Activated CD4-positive, alpha-beta memory T cell treated with anti-CD3 and anti-CD28 coated beads, Interleukin-2, amount 10 ng/mL, durations not matched to agents 7 days and 5 days (primary cell): ENCODE results near the gene PLEKHB2. TPM values are rescaled to one million over a fixed set of nuclear protein-coding genes. Genes with fewer than 3 reads are reported as not detected.
"Not testable (repeated sequence)": the region's sequence is repeated elsewhere in the genome, so short reads cannot be mapped to it uniquely, and the experiment has no call there.

Experiments used
- CTCF ChIA-PET: fragments of 350-600 bp; sonication (Branson Sonifier 250); formaldehyde crosslinking; loops from one replicate; lab custom pipeline; 2021; ENCODE audit warnings: antibody characterized with exemption, inconsistent platforms; lab: Charles Lee
- POLR2A ChIA-PET: fragments of 350-600 bp; sonication (Branson Sonifier 250); formaldehyde crosslinking; loops from one replicate; lab custom pipeline; 2021; ENCODE audit warnings: antibody characterized with exemption; lab: Charles Lee
- DNase-seq: peaks from one replicate; pipeline ENCODE4 v3.0.0-alpha.2; 2020
- H3K27ac Mint-ChIP-seq: one replicate; pipeline ENCODE4 v1.8.0; 2021; ENCODE audit warnings: mild to moderate bottlenecking, mixed read lengths
- H3K27me3 Mint-ChIP-seq: one replicate; pipeline ENCODE4 v1.8.0; 2021; ENCODE audit warnings: mixed read lengths
- H3K36me3 Mint-ChIP-seq: one replicate; pipeline ENCODE4 v1.8.0; 2021; ENCODE audit warnings: low read depth, mixed read lengths
- H3K4me1 Mint-ChIP-seq: one replicate; pipeline ENCODE4 v1.8.0; 2021; ENCODE audit warnings: mixed read lengths
- H3K4me3 Mint-ChIP-seq: one replicate; pipeline ENCODE4 v1.8.0; 2021; ENCODE audit warnings: mild to moderate bottlenecking, mixed read lengths
- H3K9me3 Mint-ChIP-seq: one replicate; pipeline ENCODE4 v1.8.0; 2021; ENCODE audit warnings: mixed read lengths
- total RNA-seq, 2 experiments: library from RNA; stranded (reverse); gene quantifications; one replicate each; pipeline ENCODE4 v1.2.3, GENCODE V29; 2021

The PLEKHB2 gene
- total RNA-seq, 2 experiments from 2014 or later = 72.0 to 73.0 TPM

DNA sequence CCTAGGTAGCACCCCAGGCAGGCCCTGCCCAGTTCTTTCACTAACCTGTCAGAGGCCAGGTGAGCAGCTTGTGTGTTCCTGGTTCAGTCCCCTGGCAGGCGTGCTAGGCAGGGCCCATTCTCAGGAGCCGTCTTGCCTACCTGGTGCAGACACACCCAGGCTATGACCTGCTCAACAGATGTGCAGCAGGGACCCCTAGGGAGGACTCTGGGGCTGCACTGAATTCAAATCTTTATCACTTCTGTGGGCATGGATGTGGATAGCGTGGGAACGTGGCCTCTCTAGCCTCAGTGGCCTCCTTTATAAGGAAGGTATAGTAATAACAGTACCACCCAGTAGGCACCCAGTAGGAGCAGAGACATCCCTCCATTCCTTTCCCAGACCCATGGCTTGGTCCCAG is 48.4 kb downstream of the PLEKHB2 start:
- Mint-ChIP-seq H3K27ac (no peak overlapping the region), H3K9me3 (no peaks in the 10 kb centered on the region), H3K4me1 (peaks cover 28% of the 10 kb centered on the region), H3K27me3 (no peaks in the 10 kb centered on the region), H3K36me3 (peaks cover 15% of the 10 kb centered on the region), H3K4me3 (no peak overlapping the region)
- ChIA-PET POLR2A (no interaction called here), CTCF (interaction anchor here (0.6 to 2.1 kb wide), 9 partner anchors 13 to 519 kb away, joined by 3 to 17 read pairs (median 3); no protein-coding TSS in a partner anchor)
- DNase-seq = no peak

DNA sequence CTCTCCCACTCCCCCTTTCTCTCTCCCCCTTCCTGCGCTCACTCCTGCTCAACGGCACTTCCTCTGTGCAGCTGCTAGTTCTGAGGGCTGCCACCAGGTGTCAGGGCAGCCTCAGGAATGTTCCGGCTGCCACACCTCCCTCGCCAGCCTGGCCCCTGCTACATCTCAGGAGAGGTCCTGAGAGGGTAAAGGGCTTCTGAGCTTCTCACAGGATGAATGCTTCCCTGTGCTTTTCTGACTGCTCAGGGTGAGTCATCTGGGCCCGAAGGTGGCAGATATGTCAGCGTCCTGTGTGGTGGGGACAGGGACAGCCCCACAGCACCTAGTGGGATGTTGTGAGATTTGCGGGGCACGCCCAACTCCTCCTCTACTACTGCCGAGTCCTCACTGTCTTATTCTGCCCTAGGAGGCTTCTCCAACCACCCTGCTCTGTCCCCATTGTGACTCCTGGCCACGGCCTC is 49.0 kb downstream of the PLEKHB2 start:
- ChIA-PET CTCF (interaction anchor here (0.6 to 2.1 kb wide), 13 partner anchors 12 to 598 kb away, joined by 3 to 17 read pairs (median 3); no protein-coding TSS in a partner anchor), POLR2A (no interaction called here)
- H3K27me3 Mint-ChIP-seq = peaks cover 2% of the 10 kb centered on the region
- peak overlapping the region; percentile 50 for H3K27ac Mint-ChIP-seq
- H3K4me1 Mint-ChIP-seq = peaks cover 28% of the 10 kb centered on the region
- no peaks in the 10 kb centered on the region for H3K9me3 Mint-ChIP-seq
- H3K4me3 Mint-ChIP-seq = no peak overlapping the region
- peaks cover 9% of the 10 kb centered on the region for H3K36me3 Mint-ChIP-seq
- peak; percentile 75 for DNase-seq

DNA sequence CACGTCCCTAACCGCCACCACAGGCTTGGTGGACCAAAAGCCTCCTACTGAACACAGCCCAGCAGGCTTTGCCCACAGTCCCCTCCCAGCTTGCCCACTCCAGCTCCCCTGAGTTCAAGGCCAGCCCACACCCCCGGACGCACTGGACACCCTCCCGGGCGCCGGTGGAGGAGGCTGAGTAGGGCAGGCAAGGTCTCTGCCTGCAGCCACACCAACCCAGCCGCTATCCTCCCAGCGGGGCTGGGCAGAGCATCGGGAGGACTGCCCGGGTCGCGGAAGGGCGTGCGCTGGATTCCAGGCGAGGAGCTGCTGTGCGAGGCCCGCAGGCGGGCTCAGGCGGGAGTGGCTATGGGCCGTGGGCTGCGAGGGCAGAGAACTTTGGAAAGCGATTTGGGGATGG is 49.5 kb downstream of the PLEKHB2 start:
- Mint-ChIP-seq H3K36me3 (peaks cover 6% of the 10 kb centered on the region), H3K4me3 (no peak overlapping the region), H3K27ac (no peak overlapping the region), H3K4me1 (peaks cover 28% of the 10 kb centered on the region), H3K9me3 (no peaks in the 10 kb centered on the region), H3K27me3 (peaks cover 4% of the 10 kb centered on the region)
- CTCF ChIA-PET = interaction anchor here (0.6 to 2.1 kb wide), 8 partner anchors 12 to 518 kb away, joined by 3 to 17 read pairs (median 4); no protein-coding TSS in a partner anchor
- DNase-seq = no peak
- POLR2A ChIA-PET = no interaction called here

DNA sequence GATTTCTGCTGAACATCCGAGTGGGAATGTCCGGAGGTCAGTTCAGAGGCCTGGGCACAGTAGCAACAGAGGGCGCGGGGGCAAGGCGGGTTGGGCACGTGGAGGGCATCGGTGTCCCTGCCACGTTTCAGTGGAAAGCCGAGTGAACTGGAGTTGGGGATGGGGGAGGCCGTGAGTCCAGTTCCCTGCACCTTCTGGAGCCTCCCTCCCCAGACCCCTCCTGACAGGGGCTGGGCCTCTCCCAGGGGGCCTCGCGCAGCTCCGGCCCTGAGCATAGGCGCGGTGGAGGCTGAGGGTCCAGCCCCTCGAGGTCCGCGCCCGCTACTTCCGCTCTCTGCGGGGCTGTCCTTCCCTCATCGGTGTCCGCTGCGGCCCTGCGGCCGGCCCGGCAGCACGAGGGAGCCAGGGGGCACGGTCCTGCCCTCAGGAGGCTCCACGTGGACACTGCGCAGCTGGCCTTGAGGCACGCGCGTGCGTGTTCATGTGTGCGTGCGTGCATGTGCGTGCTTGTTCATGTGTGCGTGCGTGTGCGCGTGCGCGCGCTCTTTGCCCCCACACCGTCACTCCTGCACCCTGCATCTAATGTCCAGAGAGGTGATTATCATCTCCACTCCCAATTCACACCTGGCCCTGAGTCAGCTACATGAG is 50.2 kb downstream of the PLEKHB2 start:
- POLR2A ChIA-PET = interaction anchor here (1.0 kb wide), 1 partner anchor 9 kb away, joined by 3 read pairs; no protein-coding TSS in a partner anchor
- CTCF ChIA-PET = no interaction called here
- Mint-ChIP-seq H3K9me3 (no peaks in the 10 kb centered on the region), H3K4me3 (no peak overlapping the region), H3K27ac (no peak overlapping the region), H3K27me3 (peaks cover 4% of the 10 kb centered on the region), H3K36me3 (peaks cover 6% of the 10 kb centered on the region), H3K4me1 (peaks cover 28% of the 10 kb centered on the region)
- no peak for DNase-seq

DNA sequence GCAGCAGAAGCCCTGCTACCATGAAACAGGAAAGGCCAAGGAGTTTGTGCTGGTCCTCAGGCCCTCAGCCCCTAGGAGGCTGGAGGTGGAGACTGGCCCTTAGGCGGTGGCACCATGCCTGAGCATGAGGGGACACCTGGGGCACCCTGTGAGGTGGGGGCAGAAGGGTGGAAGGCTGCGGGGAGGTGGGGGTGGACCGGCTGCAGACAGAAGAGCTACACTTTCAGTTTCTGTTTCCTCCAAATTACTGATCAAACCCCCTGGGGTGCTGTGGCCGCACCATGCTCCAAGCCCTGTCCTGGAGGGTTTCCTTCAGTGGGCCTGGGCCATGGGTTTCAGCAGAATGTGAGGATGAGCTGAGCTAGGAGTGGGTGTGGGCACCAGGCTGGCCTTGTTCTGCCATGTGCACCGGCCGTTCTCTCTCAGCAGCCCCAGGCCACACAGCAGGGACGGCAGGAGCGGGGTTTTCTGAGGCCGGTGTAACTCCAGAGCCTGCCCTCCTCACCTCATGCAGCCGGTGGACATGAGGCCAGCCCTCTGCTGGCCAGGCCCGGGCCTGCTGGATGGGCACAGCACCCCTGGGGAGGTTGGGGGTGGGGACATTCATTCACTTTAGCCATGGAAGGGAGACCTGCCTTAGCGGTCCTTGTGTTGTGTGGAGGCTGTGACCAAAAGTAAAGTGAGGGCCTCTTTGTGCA is 51.5 kb downstream of the PLEKHB2 start:
- ChIA-PET POLR2A (interaction anchor here (1.0 kb wide), 1 partner anchor 11 kb away, joined by 3 read pairs; no protein-coding TSS in a partner anchor), CTCF (interaction anchor here (1.3 kb wide), 1 partner anchor 516 kb away, joined by 6 read pairs; no protein-coding TSS in a partner anchor)
- Mint-ChIP-seq H3K4me3 (no peak overlapping the region), H3K4me1 (peaks cover 28% of the 10 kb centered on the region), H3K27ac (peak overlapping the region; percentile 61), H3K27me3 (peaks cover 4% of the 10 kb centered on the region), H3K36me3 (no peaks in the 10 kb centered on the region), H3K9me3 (no peaks in the 10 kb centered on the region)
- peak; percentile 28 for DNase-seq

DNA sequence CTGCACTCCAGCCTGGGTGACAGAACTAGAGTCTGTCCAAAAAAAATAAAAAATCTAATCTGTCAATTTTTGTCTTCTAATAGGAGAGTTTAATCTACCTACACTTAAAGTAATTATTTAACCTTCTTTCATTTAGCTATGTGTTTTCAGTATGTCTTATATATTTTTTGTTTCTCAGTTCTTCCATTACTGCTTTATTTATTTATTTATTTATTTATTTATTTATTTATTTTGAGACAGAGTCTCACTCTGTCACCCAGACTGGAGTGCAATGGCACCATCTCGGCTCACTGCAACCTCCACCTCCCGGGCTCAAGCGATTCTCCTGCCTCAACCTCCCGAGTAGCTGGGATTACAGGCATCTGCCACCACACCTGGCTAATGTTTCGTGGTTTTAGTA is 60.4 kb downstream of the PLEKHB2 start:
- CTCF ChIA-PET, H3K4me1 Mint-ChIP-seq, H3K36me3 Mint-ChIP-seq, H3K9me3 Mint-ChIP-seq, POLR2A ChIA-PET, DNase-seq, H3K27me3 Mint-ChIP-seq, H3K27ac Mint-ChIP-seq, H3K4me3 Mint-ChIP-seq: not testable (repeated sequence)

DNA sequence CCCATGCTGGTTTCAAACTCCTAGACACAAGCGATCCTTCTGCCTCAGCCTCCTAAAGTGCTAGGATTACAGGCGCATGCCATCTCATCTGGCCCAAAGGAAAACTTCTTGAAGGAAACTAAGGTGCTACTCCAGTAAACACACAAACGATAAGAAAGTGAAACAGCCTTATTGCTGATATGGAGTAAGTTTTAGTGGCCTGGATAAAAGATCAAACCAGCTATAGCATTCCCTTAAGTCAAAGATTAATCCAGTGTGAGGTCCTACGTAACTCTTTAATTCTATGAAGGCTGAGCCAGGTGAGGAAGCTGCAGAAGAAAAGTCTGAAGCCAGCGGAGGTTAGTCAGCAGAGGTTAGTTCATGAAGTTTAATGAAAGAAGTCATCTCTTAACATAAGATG is 63.4 kb downstream of the PLEKHB2 start:
- Mint-ChIP-seq H3K4me3 (no peak overlapping the region), H3K27me3 (peaks cover 6% of the 10 kb centered on the region), H3K4me1 (no peaks in the 10 kb centered on the region), H3K36me3 (no peaks in the 10 kb centered on the region), H3K27ac (no peak overlapping the region), H3K9me3 (no peaks in the 10 kb centered on the region)
- DNase-seq = no peak
- ChIA-PET CTCF (no interaction called here), POLR2A (no interaction called here)

DNA sequence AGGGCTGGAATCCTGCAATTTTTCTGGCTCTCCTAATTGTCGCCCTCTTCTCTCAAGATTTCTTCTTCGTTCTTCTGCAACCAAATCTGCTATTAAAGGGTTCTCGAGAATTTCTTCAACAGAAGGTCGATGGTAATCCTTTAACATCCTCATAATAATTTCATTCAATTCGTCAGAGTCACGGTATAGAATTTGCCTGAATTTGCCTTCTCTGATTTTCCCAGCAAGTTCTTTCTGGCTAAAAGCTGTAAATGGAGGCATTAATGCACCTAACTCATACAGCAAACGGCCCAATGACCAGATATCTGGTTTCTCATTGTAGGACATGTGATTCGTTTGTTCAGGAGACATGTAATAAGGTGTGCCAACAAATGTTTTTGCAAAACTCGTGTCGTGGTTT is 72.9 kb downstream of the PLEKHB2 start:
- CTCF ChIA-PET, H3K9me3 Mint-ChIP-seq, H3K4me1 Mint-ChIP-seq, DNase-seq, POLR2A ChIA-PET, H3K27ac Mint-ChIP-seq, H3K4me3 Mint-ChIP-seq, H3K36me3 Mint-ChIP-seq: not testable (repeated sequence)
- peaks cover 25% of the 10 kb centered on the region for H3K27me3 Mint-ChIP-seq

DNA sequence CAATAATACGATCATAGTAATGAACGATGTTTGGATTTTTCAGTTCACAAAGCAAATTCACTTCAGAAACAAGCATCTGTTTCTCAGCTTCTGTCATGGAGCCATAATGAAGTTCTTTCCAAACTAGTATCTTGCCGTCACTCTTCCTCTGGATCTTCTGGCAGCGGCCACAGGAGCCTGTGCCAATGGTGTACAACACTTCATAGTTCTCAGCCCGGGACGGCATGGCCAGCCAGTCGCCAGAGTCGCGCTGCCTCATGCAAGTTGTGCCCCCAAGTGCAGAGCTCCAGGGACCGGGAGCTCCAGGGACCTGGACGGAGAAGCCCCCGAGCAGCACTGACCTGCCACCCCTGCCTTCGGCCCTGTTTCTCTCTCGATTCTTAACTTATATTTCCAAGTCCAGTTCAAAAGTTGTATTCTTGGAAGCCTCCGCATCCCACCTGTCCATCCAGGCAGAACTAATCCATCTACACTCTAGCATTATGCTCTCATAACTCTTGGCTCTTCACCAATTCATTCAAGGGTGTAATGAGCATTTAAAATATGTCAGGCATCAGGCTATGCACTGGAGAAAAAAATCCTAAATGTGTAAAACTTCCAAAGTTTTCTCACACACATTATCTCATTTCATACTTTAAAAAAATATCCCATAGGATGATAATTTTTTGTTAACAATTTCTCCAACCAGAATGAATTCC is 73.7 kb downstream of the PLEKHB2 start:
- not testable (repeated sequence) for H3K9me3 Mint-ChIP-seq

DNA sequence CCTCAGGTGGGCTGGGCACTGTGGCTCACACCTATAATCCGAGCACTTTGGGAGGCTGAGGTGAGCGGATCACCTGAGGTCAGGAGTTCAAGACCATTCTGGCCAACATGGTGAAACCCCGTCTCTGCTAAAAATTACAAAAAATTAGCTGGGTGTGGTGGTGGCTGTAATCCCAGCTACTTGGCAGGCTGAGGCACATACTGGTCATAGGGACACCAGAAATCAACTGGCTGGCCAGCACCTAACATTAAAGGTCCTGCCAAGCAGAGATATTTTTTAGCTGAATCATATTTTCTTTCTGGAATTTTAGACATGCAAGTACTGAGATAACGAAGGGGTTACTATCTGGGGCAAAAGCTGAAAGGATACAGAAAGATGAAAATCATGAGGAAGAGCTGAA is 76.3 kb downstream of the PLEKHB2 start:
- CTCF ChIA-PET, DNase-seq, H3K36me3 Mint-ChIP-seq, POLR2A ChIA-PET, H3K4me1 Mint-ChIP-seq, H3K27ac Mint-ChIP-seq, H3K9me3 Mint-ChIP-seq, H3K4me3 Mint-ChIP-seq: not testable (repeated sequence)
- peaks cover 21% of the 10 kb centered on the region for H3K27me3 Mint-ChIP-seq

More for the DNA sequence above, 73.7 kb downstream of the PLEKHB2 start:
- H3K4me3 Mint-ChIP-seq, CTCF ChIA-PET, H3K4me1 Mint-ChIP-seq, H3K27ac Mint-ChIP-seq, POLR2A ChIA-PET, H3K36me3 Mint-ChIP-seq, DNase-seq: not testable (repeated sequence)
- peaks cover 27% of the 10 kb centered on the region for H3K27me3 Mint-ChIP-seq

DNA sequence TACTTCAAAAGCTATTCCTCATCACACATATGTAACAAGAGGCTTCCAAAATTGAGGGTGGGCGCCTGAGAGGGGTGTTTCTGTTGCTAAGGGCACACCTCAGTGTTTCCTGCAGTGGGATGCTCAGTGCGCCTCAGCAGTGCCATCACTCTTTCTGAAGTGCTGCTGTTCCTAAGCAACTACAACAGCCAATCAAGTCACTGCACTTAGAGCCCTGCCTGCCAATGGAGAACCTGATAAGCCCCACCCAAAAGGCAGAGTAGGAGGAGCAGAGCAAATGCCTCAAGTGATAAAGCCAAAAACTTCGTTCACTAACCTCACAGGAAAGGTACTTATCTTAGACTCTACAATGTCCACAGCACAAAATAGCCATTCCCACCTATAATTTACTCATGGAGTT is 88.3 kb downstream of the PLEKHB2 start:
- H3K4me3 Mint-ChIP-seq, H3K36me3 Mint-ChIP-seq, H3K4me1 Mint-ChIP-seq, CTCF ChIA-PET, POLR2A ChIA-PET, DNase-seq, H3K9me3 Mint-ChIP-seq, H3K27ac Mint-ChIP-seq: not testable (repeated sequence)
- peaks cover 33% of the 10 kb centered on the region for H3K27me3 Mint-ChIP-seq

DNA sequence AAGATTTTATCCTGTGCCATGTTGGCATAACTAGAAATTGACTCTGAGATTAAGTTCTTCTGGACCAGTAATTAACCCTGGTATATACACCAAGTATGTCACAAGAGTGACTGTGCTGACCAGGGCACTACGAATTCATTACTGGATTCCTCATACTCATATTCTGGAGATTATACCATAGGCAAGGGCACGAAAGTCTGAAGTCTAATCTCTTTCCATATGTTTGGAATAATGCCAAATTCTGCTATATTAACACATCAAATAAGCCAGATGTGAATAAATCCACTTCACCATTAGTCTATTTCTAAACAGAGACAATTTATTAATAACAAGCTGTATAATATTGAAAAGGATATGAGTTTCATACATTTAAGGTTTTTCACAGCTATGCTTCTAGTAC is 91.0 kb downstream of the PLEKHB2 start:
- H3K4me1 Mint-ChIP-seq, POLR2A ChIA-PET, H3K4me3 Mint-ChIP-seq, DNase-seq, CTCF ChIA-PET, H3K9me3 Mint-ChIP-seq, H3K36me3 Mint-ChIP-seq, H3K27ac Mint-ChIP-seq: not testable (repeated sequence)
- H3K27me3 Mint-ChIP-seq = peaks cover 26% of the 10 kb centered on the region
